H1 (cell line): ENCODE measurements around the gene BARHL1. TPM values are rescaled to one million over a fixed set of nuclear protein-coding genes. Genes with fewer than 3 reads are reported as not detected.
A peak's percentile ranks its signal among the peaks of the same experiment; 100 is the strongest.

Experiments used
- CEBPB ChIP-seq: IDR thresholded peaks from 2 replicates; pipeline ENCODE4 v1.6.1; 2012; ENCODE audit warnings: low read depth, low read length
- CTCF ChIP-seq, 3 experiments: IDR thresholded peaks; 1 replicate in 2 of 3; 2 replicates in 1 of 3; pipeline versions ENCODE4 v1.5.1 to v1.6.1; 2011; ENCODE audit warnings: low read length in 3 of 3, mild to moderate bottlenecking in 3 of 3, inconsistent platforms in 2 of 3, low read depth in 1 of 3, moderate library complexity in 1 of 3; ENCODE audit not compliant: insufficient read depth in 1 of 3; ENCODE audit errors: control extremely low read depth in 1 of 3
- EP300 ChIP-seq, 2 experiments: IDR thresholded peaks; 1 replicate in 1 of 2; 2 replicates in 1 of 2; pipeline ENCODE4 v1.6.1; 2011 to 2012; ENCODE audit warnings: low read depth in 2 of 2, low read length in 2 of 2, mild to moderate bottlenecking in 2 of 2, borderline replicate concordance in 1 of 2, inconsistent platforms in 1 of 2, moderate library complexity in 1 of 2
- EZH2 ChIP-seq: fragments of 200-600 bp; sonication (generic); IDR thresholded peaks from 2 replicates; pipeline ENCODE4 v1.7.1; 2012; ENCODE audit warnings: low read depth, mild to moderate bottlenecking, moderate library complexity, low read length, inconsistent platforms; ENCODE audit not compliant: severe bottlenecking
- JUN ChIP-seq: IDR thresholded peaks from 2 replicates; pipeline ENCODE4 v1.6.1; 2011; ENCODE audit warnings: low read depth, mild to moderate bottlenecking, improper control_type of control experiment, low read length
- PHF8 ChIP-seq: fragments of 200-600 bp; sonication (generic); conservative IDR thresholded peaks from 2 replicates; pipeline ENCODE4 v1.7.1; 2012; ENCODE audit warnings: low read depth, mild to moderate bottlenecking, inconsistent platforms, low read length, moderate library complexity
- RNF2 ChIP-seq: fragments of 200-900, 300-1000 bp; sonication (generic); IDR thresholded peaks from 2 replicates; pipeline ENCODE4 v1.7.1; 2016; ENCODE audit warnings: borderline replicate concordance, low read depth, mild to moderate bottlenecking, antibody characterized with exemption, low read length; ENCODE audit not compliant: poor library complexity, severe bottlenecking; ENCODE audit errors: missing control alignments
- SIX5 ChIP-seq: IDR thresholded peaks from 2 replicates; pipeline ENCODE4 v1.6.1; 2011; ENCODE audit warnings: mild to moderate bottlenecking, low read depth, low read length
- SP4 ChIP-seq: IDR thresholded peaks from 2 replicates; pipeline ENCODE4 v1.6.1; 2012; ENCODE audit warnings: low read length, inconsistent platforms
- SUZ12 ChIP-seq: fragments of 200-600 bp; sonication (generic); IDR thresholded peaks from 2 replicates; pipeline ENCODE4 v1.6.1; 2012; ENCODE audit warnings: mild to moderate bottlenecking, inconsistent platforms, low read length, moderate library complexity, mixed read lengths
- TBP ChIP-seq: IDR thresholded peaks from 2 replicates; pipeline ENCODE4 v1.6.1; 2011; ENCODE audit warnings: low read depth, low read length, improper control_type of control experiment
- TCF12 ChIP-seq: IDR thresholded peaks from 2 replicates; pipeline ENCODE4 v1.6.1; 2011; ENCODE audit warnings: low read depth, mild to moderate bottlenecking, low read length
- TEAD4 ChIP-seq: IDR thresholded peaks from 2 replicates; pipeline ENCODE4 v1.6.1; 2012; ENCODE audit warnings: low read depth, low read length, inconsistent platforms, mixed read lengths
- polyA plus RNA-seq, 7 experiments: library from polyadenylated mRNA; depleted of rRNA in 3 of 7; stranded (reverse) in 5 of 7; unstranded in 2 of 7; fragments of >200 nt in 5 of 7; fragments of 200-250 nt in 2 of 7; gene quantifications; 1 replicate in 5 of 7; 2 replicates in 1 of 7; 4 replicates in 1 of 7; pipeline versions ENCODE4 v1.2.1 to v1.2.3, GENCODE V29; 2011 to 2013; ENCODE audit warnings: missing spikeins in 2 of 7, mixed read lengths in 2 of 7
- total RNA-seq: library from RNA; stranded (reverse); fragmentation: NEBNext Ultra II Directional; extraction: Animal tissue kit (Norgen Biotek cat#: 25700); gene quantifications from 2 replicates; pipeline ENCODE4 v1.2.1, GENCODE V29; 2021

The BARHL1 gene
- total and polyA plus RNA-seq, 2 of the 8 experiments (the other 6 are each of a cell fraction or from before 2014, with no cell fraction given) = not detected

- TF ChIP-seq JUN (no peak), CTCF (IDR thresholded peaks at IDR 0.05; ENCODE audit: control extremely low read depth in 1 of 3, insufficient read depth in 1 of 3, low read depth in 1 of 3, low read length in 3 of 3) (no peak), EP300 (IDR thresholded peaks at IDR 0.05; ENCODE audit: borderline replicate concordance in 1 of 2, low read depth in 2 of 2, low read length in 2 of 2) (no peak), TCF12 (no peak), TBP (no peak), CEBPB (no peak), RNF2 (peak; percentile 100), SP4 (no peak), SIX5 (no peak), TEAD4 (no peak), EZH2 (peak; percentile 55), PHF8 (no peak), SUZ12 (peak; percentile 80)
Measured at GRCh38 chr9:132585954-132586829, 3.8 kb downstream of the BARHL1 start (continued).
